Dedifferentiated amniotic fluid mesenchymal stem cell (primary cell): ENCODE measurements around the gene RPL38.
"Not testable (repeated sequence)": the region's sequence is repeated elsewhere in the genome, so short reads cannot be mapped to it uniquely, and the experiment has no call there.

Source experiments
- DNase-seq: peaks from one replicate; pipeline ENCODE4 v3.0.0-alpha.2; 2016; ENCODE audit errors: extremely low spot score

RPL38 gene

GRCh38 chr17:74185571-74186185 lies 17.8 kb upstream of the RPL38 start:
- no peak for DNase-seq

GRCh38 chr17:74186498-74186897 lies 17.0 kb upstream of the RPL38 start:
- DNase-seq, result no peak

- no peak for DNase-seq
Observed at GRCh38 chr17:74187761-74188160, 15.7 kb upstream of the RPL38 start.

- DNase-seq, result not testable (repeated sequence)
Observed at GRCh38 chr17:74188687-74189086, 14.8 kb upstream of the RPL38 start.

GRCh38 chr17:74190154-74190553 lies 13.3 kb upstream of the RPL38 start:
- no peak for DNase-seq

- no peak for DNase-seq
Observed at GRCh38 chr17:74190807-74191406, 12.6 kb upstream of the RPL38 start.

- no peak for DNase-seq
Observed at GRCh38 chr17:74192950-74193781, 10.3 kb upstream of the RPL38 start.

- no peak for DNase-seq
Observed at GRCh38 chr17:74194682-74195081, 8.8 kb upstream of the RPL38 start.

GRCh38 chr17:74196541-74197317 lies 6.7 kb upstream of the RPL38 start:
- no peak for DNase-seq

- no peak for DNase-seq
Observed at GRCh38 chr17:74197801-74198200, 5.7 kb upstream of the RPL38 start.

- no peak for DNase-seq
Observed at GRCh38 chr17:74198694-74199093, 4.8 kb upstream of the RPL38 start.

- no peak for DNase-seq
Observed at GRCh38 chr17:74199306-74200092, 4.0 kb upstream of the RPL38 start.

GRCh38 chr17:74200112-74200511 lies 3.4 kb upstream of the RPL38 start:
- no peak for DNase-seq

GRCh38 chr17:74201250-74201649 lies 2.2 kb upstream of the RPL38 start:
- no peak for DNase-seq

- DNase-seq, result no peak
Observed at GRCh38 chr17:74201948-74202347, 1.5 kb upstream of the RPL38 start.

GRCh38 chr17:74202938-74203337 lies 540 bp upstream of the RPL38 start:
- DNase-seq, result no peak

- no peak for DNase-seq
Observed at GRCh38 chr17:74204474-74204873, 996 bp downstream of the RPL38 start.

- no peak for DNase-seq
Observed at GRCh38 chr17:74205274-74205673, 1.8 kb downstream of the RPL38 start.

- no peak for DNase-seq
Observed at GRCh38 chr17:74206332-74206818, 2.9 kb downstream of the RPL38 start.

GRCh38 chr17:74210191-74211140 lies 7.0 kb downstream of the RPL38 start:
- peak; percentile 19 for DNase-seq
